ENCODE measurements around the gene PYGB. TPM values are rescaled to one million over a fixed set of nuclear protein-coding genes. Genes with fewer than 3 reads are reported as not detected.

PYGB gene
- total RNA-seq, 1 donor: 203 TPM

DNA sequence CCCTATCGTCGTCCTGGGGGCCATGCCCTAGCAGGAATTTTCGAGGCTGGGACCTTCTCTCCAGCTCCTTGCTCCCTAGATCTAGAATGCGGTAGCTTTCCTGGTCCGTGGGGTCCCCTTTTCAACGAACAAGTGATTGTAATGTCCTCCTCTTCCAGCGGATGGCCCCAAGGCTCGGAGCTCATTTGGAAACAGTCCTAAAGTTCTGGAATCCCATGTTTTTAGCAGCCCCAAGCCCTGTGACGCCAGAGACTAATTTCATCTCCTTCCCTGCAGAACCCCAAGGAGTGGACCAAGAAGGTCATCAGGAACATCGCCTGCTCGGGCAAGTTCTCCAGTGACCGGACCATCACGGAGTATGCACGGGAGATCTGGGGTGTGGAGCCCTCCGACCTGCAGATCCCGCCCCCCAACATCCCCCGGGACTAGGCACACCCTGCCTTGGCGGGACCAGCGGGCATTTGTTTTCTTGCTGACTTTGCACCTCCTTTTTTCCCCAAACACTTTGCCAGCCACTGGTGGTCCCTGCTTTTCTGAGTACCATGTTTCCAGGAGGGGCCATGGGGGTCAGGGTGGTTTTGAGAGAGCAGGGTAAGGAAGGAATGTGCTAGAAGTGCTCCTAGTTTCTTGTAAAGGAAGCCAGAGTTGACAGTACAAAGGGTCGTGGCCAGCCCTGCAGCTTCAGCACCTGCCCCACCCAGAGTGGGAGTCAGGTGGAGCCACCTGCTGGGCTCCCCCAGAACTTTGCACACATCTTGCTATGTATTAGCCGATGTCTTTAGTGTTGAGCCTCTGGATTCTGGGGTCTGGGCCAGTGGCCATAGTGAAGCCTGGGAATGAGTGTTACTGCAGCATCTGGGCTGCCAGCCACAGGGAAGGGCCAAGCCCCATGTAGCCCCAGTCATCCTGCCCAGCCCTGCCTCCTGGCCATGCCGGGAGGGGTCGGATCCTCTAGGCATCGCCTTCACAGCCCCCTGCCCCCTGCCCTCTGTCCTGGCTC, 48.5 kb downstream of the PYGB start:
- DNase-seq (ENCODE audit: low read depth): peak; percentile 72
- TF ChIP-seq CTCF (IDR thresholded peaks at IDR 0.05; ENCODE audit: insufficient read depth, low read length): peak; percentile 58
- H3K4me3 ChIP-seq (ENCODE audit: low read depth, low read length): no peak overlapping the region

DNA sequence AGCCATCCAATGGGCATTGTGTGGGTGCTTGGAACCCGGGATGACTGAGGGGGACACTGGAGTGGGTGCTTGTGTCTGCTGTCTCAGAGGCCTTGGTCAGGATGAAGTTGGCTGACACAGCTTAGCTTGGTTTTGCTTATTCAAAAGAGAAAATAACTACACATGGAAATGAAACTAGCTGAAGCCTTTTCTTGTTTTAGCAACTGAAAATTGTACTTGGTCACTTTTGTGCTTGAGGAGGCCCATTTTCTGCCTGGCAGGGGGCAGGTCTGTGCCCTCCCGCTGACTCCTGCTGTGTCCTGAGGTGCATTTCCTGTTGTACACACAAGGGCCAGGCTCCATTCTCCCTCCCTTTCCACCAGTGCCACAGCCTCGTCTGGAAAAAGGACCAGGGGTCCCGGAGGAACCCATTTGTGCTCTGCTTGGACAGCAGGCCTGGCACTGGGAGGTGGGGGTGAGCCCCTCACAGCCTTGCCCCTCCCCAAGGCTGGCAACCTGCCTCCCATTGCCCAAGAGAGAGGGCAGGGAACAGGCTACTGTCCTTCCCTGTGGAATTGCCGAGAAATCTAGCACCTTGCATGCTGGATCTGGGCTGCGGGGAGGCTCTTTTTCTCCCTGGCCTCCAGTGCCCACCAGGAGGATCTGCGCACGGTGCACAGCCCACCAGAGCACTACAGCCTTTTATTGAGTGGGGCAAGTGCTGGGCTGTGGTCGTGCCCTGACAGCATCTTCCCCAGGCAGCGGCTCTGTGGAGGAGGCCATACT, 49.4 kb downstream of the PYGB start:
- no peak overlapping the region for H3K4me3 ChIP-seq (ENCODE audit: low read depth, low read length)
- no peak for TF ChIP-seq CTCF (IDR thresholded peaks at IDR 0.05; ENCODE audit: insufficient read depth, low read length)
- no peak for DNase-seq (ENCODE audit: low read depth)

GRCh38 chr20:25299806-25300205, 51.9 kb downstream of the PYGB start:
- no peak for TF ChIP-seq CTCF (IDR thresholded peaks at IDR 0.05; ENCODE audit: insufficient read depth, low read length)
- H3K4me3 ChIP-seq (ENCODE audit: low read depth, low read length): no peak overlapping the region
- no peak for DNase-seq (ENCODE audit: low read depth)

DNA sequence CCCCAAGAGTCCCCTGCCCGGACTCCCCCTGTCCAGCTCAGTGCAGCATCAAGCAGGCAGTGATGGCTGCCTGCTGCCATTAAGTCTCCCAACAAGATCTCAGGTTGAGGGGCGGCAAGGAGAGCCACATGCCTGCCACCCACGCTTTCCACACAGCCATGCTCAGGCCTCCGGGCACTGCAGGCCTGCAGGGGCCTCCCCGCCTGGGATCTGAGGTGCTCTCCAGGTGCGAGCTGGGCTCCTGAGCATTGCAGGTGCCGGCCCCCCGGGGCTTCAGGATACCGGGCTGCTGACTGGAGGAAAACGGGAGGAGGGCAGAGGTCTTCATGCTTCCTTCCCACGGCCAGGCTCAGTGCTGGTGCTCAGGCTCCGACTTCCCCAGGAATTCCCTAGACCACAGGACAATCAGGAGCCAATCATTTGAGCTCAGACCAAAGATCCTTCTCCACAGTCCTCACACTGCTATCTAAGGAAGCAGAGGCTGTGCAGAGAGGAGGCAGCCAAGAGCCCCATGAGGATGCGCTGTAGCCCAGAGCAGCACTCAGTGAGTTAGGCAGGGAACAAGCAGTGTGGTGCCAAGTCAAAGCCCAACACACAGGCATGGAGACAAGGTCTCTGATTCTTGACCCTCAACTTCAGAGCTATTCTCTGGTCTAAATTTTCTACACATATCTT, 52.7 kb downstream of the PYGB start:
- no peak overlapping the region for H3K4me3 ChIP-seq (ENCODE audit: low read depth, low read length)
- no peak for TF ChIP-seq CTCF (IDR thresholded peaks at IDR 0.05; ENCODE audit: insufficient read depth, low read length)
- no peak for DNase-seq (ENCODE audit: low read depth)

- no peak for TF ChIP-seq CTCF (IDR thresholded peaks at IDR 0.05; ENCODE audit: insufficient read depth, low read length)
- no peak for DNase-seq (ENCODE audit: low read depth)
- H3K4me3 ChIP-seq (ENCODE audit: low read depth, low read length): no peak overlapping the region
These were observed 53.6 kb downstream of the PYGB start for GRCh38 chr20:25301357-25301920.

DNA sequence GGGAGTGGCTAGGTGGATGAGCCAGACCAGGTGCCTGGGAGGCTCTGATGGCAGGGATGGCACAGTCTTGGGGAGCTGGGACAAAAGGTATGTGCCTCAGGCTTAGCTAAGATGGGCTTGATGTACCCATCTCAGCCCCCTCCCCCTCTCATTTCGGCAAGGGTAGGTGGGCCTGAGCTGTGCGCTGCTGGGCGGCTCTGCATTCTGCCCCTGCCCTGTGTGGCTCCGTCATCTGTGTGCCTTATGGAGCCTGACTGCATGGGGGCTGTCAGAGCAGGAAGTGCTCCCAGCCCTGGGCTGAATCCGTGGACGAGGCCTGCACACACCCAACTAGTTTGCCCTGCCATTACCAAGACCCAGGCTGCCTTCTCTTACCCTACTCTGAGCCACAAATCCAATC, 54.7 kb downstream of the PYGB start:
- no peak overlapping the region for H3K4me3 ChIP-seq (ENCODE audit: low read depth, low read length)
- no peak for TF ChIP-seq CTCF (IDR thresholded peaks at IDR 0.05; ENCODE audit: insufficient read depth, low read length)
- no peak for DNase-seq (ENCODE audit: low read depth)
